Stimulated activated CD8-positive, alpha-beta memory T cell treated with anti-CD3 and anti-CD28 coated beads, Interleukin-7, amount 100 ng/mL, for 4 hours (primary cell): ENCODE measurements around the gene NOP58.
"Not testable (repeated sequence)": the region's sequence is repeated elsewhere in the genome, so short reads cannot be mapped to it uniquely, and the experiment has no call there.

ENCODE experiments used
- DNase-seq, 2 donors: peaks; one replicate each; pipeline ENCODE4 v3.0.0-alpha.2; 2020; ENCODE audit warnings: low read depth in 2 of 2

The NOP58 gene

GRCh38 chr2:202306034-202306433 is 40.5 kb downstream of the NOP58 start:
- DNase-seq = no peak

GRCh38 chr2:202307690-202308089 is 42.1 kb downstream of the NOP58 start:
- DNase-seq = no peak

- DNase-seq = no peak
Observed at GRCh38 chr2:202311823-202312388, 46.3 kb downstream of the NOP58 start.

GRCh38 chr2:202314116-202314515 is 48.6 kb downstream of the NOP58 start:
- no peak for DNase-seq

- no peak for DNase-seq
Observed at GRCh38 chr2:202317080-202317857, 51.7 kb downstream of the NOP58 start.

GRCh38 chr2:202320362-202320761 is 54.8 kb downstream of the NOP58 start:
- DNase-seq = not testable (repeated sequence)

GRCh38 chr2:202322435-202322834 is 56.9 kb downstream of the NOP58 start:
- DNase-seq = no peak

- DNase-seq = no peak
Observed at GRCh38 chr2:202327858-202328257, 62.3 kb downstream of the NOP58 start.

GRCh38 chr2:202335791-202336467 is 70.4 kb downstream of the NOP58 start:
- no peak for DNase-seq

- DNase-seq = no peak
Observed at GRCh38 chr2:202337151-202337550, 71.6 kb downstream of the NOP58 start.

- no peak for DNase-seq
Observed at GRCh38 chr2:202337706-202338346, 72.3 kb downstream of the NOP58 start.

- no peak for DNase-seq
Observed at GRCh38 chr2:202339071-202339870, 73.7 kb downstream of the NOP58 start.

- no peak for DNase-seq
Observed at GRCh38 chr2:202344178-202344577, 78.6 kb downstream of the NOP58 start.

- no peak for DNase-seq
Observed at GRCh38 chr2:202346180-202346579, 80.6 kb downstream of the NOP58 start.
